GM12878 (cell line): ENCODE results near the gene ABCA10. TPM values are rescaled to one million over a fixed set of nuclear protein-coding genes. Genes with fewer than 3 reads are reported as not detected.

Source experiments
- ATAC-seq: fragments of 200-7000 bp; cut with Tn5 transposase; 3 replicates; pipeline ENCODE4 v1.9.1; 2020; ENCODE audit warnings: mild to moderate bottlenecking, moderate library complexity
- BruUV-seq: library from RNA; stranded (reverse); fragments of 400-500 nt; replicated peaks from 2 replicates; lab custom pipeline; 2021; lab: Mats Ljungman, UMichigan
- CTCF ChIA-PET: fragments of 300-600 bp; sonication (Branson Sonifier 250); formaldehyde crosslinking; extraction: SDS; loops from one replicate; lab custom pipeline; 2021; ENCODE audit warnings: inconsistent platforms; lab: Yijun Ruan, JAX
- POLR2A ChIA-PET: fragments of 350-600 bp; formaldehyde crosslinking; extraction: SDS; loops from one replicate; lab custom pipeline; 2021; ENCODE audit warnings: inconsistent platforms; lab: Charles Lee
- RAD21 ChIA-PET: fragments of 300-600 bp; sonication (Branson Sonifier 250); formaldehyde crosslinking; loops from one replicate; lab custom pipeline; 2023; ENCODE audit warnings: antibody characterized with exemption; ENCODE audit not compliant: unreplicated experiment; lab: Charles Lee
- SMC1A ChIA-PET: fragments of 300-600 bp; sonication (Branson Sonifier 250); formaldehyde crosslinking; loops from one replicate; lab custom pipeline; 2023; ENCODE audit not compliant: unreplicated experiment, uncharacterized antibody; lab: Charles Lee
- DNase-seq: peaks from one replicate; pipeline ENCODE4 v3.0.0-alpha.2; 2011; ENCODE audit warnings: low read depth, low spot score
- FAIRE-seq: peaks from 3 replicates; lab custom pipeline; 2011; peaks lifted over from hg19 to GRCh38; lab: Jason Lieb, UNC
- H2AFZ ChIP-seq: 2 replicates; pipeline ENCODE4 v1.6.0; 2011; ENCODE audit warnings: low read depth, low read length, control low read depth; ENCODE audit not compliant: control insufficient read depth
- H3K27ac ChIP-seq: 2 replicates; pipeline ENCODE4 v1.5.1; 2011; ENCODE audit warnings: control low read depth; ENCODE audit not compliant: control insufficient read depth, insufficient read depth
- H3K27me3 ChIP-seq, 2 experiments: replicated peaks in 1 of 2; 2 replicates each; pipeline versions ENCODE4 v1.6.0 to v1.6.1; 2011; ENCODE audit warnings: low read length in 1 of 2; ENCODE audit not compliant: control insufficient read depth in 2 of 2, insufficient read depth in 2 of 2
- H3K36me3 ChIP-seq, 2 experiments: 2 replicates each; pipeline ENCODE4 v1.5.1; 2011; ENCODE audit warnings: low read length in 1 of 2; ENCODE audit not compliant: control insufficient read depth in 2 of 2, insufficient read depth in 2 of 2
- H3K4me1 ChIP-seq: 2 replicates; pipeline ENCODE4 v1.6.1; 2011; ENCODE audit warnings: mild to moderate bottlenecking, low read length, moderate library complexity, mixed read lengths; ENCODE audit not compliant: control insufficient read depth, insufficient read depth
- H3K4me2 ChIP-seq: 2 replicates; pipeline ENCODE4 v1.6.0; 2011; ENCODE audit warnings: control low read depth; ENCODE audit not compliant: control insufficient read depth, insufficient read depth
- H3K4me3 ChIP-seq: fragments of 200-600 bp; sonication (generic); 2 replicates; pipeline ENCODE4 v1.5.1; 2016
- H3K79me2 ChIP-seq: 2 replicates; pipeline ENCODE4 v1.6.0; 2011; ENCODE audit warnings: low read length; ENCODE audit not compliant: control insufficient read depth, insufficient read depth
- H3K9ac ChIP-seq: 2 replicates; pipeline ENCODE4 v1.8.0; 2011; ENCODE audit warnings: low read length, control low read depth, mixed read lengths; ENCODE audit not compliant: control insufficient read depth, insufficient read depth
- H3K9me3 ChIP-seq: replicated peaks from 3 replicates; pipeline ENCODE4 v1.5.1; 2011; ENCODE audit warnings: mild to moderate bottlenecking, low read length; ENCODE audit not compliant: control insufficient read depth, insufficient read depth
- H4K20me1 ChIP-seq: 2 replicates; pipeline ENCODE4 v1.6.0; 2011; ENCODE audit not compliant: control insufficient read depth, insufficient read depth
- CBX3 ChIP-seq: fragments of 200-600 bp; sonication (generic); IDR thresholded peaks from 2 replicates; pipeline ENCODE4 v1.6.1; 2016; ENCODE audit warnings: low read depth, borderline replicate concordance
- CHD1 ChIP-seq: IDR thresholded peaks from 2 replicates; pipeline ENCODE4 v1.6.1; 2012; ENCODE audit warnings: low read depth, low read length, improper control_type of control experiment
- CHD2 ChIP-seq: IDR thresholded peaks from 2 replicates; pipeline ENCODE4 v1.6.1; 2011; ENCODE audit warnings: low read depth, low read length, improper control_type of control experiment, borderline replicate concordance
- GATAD2B ChIP-seq: fragments of 450-650 bp; conservative IDR thresholded peaks from 2 replicates; pipeline ENCODE4 v1.6.1; 2017; ENCODE audit warnings: low read depth, mild to moderate bottlenecking, moderate library complexity
- JUNB ChIP-seq: IDR thresholded peaks from 2 replicates; pipeline ENCODE4 v1.6.1; 2016; ENCODE audit warnings: antibody characterized with exemption, mild to moderate bottlenecking
- MXI1 ChIP-seq: fragments of 150-350 bp; IDR thresholded peaks from 2 replicates; pipeline ENCODE4 v1.6.1; 2011; ENCODE audit warnings: low read depth, mild to moderate bottlenecking, inconsistent platforms, low read length, improper control_type of control experiment
- MYC ChIP-seq: IDR thresholded peaks from 2 replicates; pipeline ENCODE4 v1.6.1; 2011; ENCODE audit warnings: mild to moderate bottlenecking, low read length, moderate library complexity, inconsistent platforms; ENCODE audit not compliant: insufficient read depth, insufficient replicate concordance, insufficient read length, severe bottlenecking
- PAX8 ChIP-seq: fragments of 450-650 bp; IDR thresholded peaks from 2 replicates; pipeline ENCODE4 v1.6.1; 2017; ENCODE audit warnings: mild to moderate bottlenecking, moderate library complexity
- POLR2A ChIP-seq: IDR thresholded peaks from 2 replicates; pipeline ENCODE4 v1.6.1; 2011; ENCODE audit warnings: low read depth, mild to moderate bottlenecking, low read length
- SIN3A ChIP-seq: IDR thresholded peaks from 2 replicates; pipeline ENCODE4 v1.6.1; 2012; ENCODE audit warnings: low read depth, low read length, improper control_type of control experiment
- SMC3 ChIP-seq: IDR thresholded peaks from 2 replicates; pipeline ENCODE4 v1.6.1; 2011; ENCODE audit warnings: low read length, improper control_type of control experiment, borderline replicate concordance
- SPI1 ChIP-seq: IDR thresholded peaks from 2 replicates; pipeline ENCODE4 v1.6.1; 2011; ENCODE audit warnings: low read depth, mild to moderate bottlenecking, low read length, moderate library complexity, borderline replicate concordance; ENCODE audit not compliant: insufficient read depth
- TCF3 ChIP-seq: IDR thresholded peaks from 2 replicates; pipeline ENCODE4 v1.6.1; 2012; ENCODE audit warnings: low read depth, mild to moderate bottlenecking, low read length, borderline replicate concordance; ENCODE audit not compliant: insufficient read depth
- WRNIP1 ChIP-seq: IDR thresholded peaks from 2 replicates; pipeline ENCODE4 v1.6.1; 2011; ENCODE audit warnings: low read depth, low read length, improper control_type of control experiment, borderline replicate concordance
- ZNF384 ChIP-seq: IDR thresholded peaks from 2 replicates; pipeline ENCODE4 v1.6.1; 2012; ENCODE audit warnings: low read depth, mild to moderate bottlenecking, low read length, improper control_type of control experiment, borderline replicate concordance
- in situ Hi-C: fragments of 300-500 bp; cut with MboI; formaldehyde crosslinking; loops from 9 replicates; pipeline ENCODE4 v1.14.3; 2018; ENCODE audit warnings: mixed read lengths
- intact Hi-C: fragments of 100-400 bp; cut with micrococcal nuclease; formaldehyde crosslinking; loops from one replicate; pipeline ENCODE4 v1.14.2; 2022; ENCODE audit not compliant: unreplicated experiment
- polyA plus RNA-seq, 11 experiments: library from polyadenylated mRNA; depleted of rRNA in 4 of 11; unstranded in 6 of 11; stranded (reverse) in 5 of 11; fragments of >200 nt; fragmentation: Nextera tagmentation in 4 of 11; fragmentation: Illumina TruSeq in 1 of 11; extraction: Ambion mirVana in 4 of 11; extraction: Trizol in 1 of 11; gene quantifications; 1 replicate in 1 of 11; 2 replicates in 10 of 11; pipeline versions ENCODE4 v1.2.1 to v1.2.3, GENCODE V29; 2011 to 2016; ENCODE audit warnings: inconsistent platforms in 2 of 11, missing spikeins in 2 of 11, low read depth in 1 of 11
- total RNA-seq, 4 experiments: library from RNA; depleted of rRNA in 3 of 4; stranded (reverse); fragments of >200 nt in 3 of 4; fragmentation: Illumina TruSeq in 1 of 4; extraction: Trizol in 1 of 4; gene quantifications; 2 replicates each; pipeline versions ENCODE4 v1.2.1 to v1.2.3, GENCODE V29; 2013 to 2021
- TF ChIP-seq, protein P1 (sequence below): IDR thresholded peaks from 2 replicates; pipeline ENCODE4 v1.6.1; 2011; ENCODE audit warnings: low read depth, mild to moderate bottlenecking, low read length, moderate library complexity, borderline replicate concordance; ENCODE audit errors: extremely low read depth
- TF ChIP-seq, protein P2 (sequence below): fragments of 450-650 bp; IDR thresholded peaks from 2 replicates; pipeline ENCODE4 v1.6.1; 2014; ENCODE audit warnings: mild to moderate bottlenecking
- TF ChIP-seq, protein P3 (sequence below): IDR thresholded peaks from 2 replicates; pipeline ENCODE4 v1.6.1; 2011; ENCODE audit warnings: mild to moderate bottlenecking, low read depth, low read length, moderate library complexity; ENCODE audit not compliant: insufficient replicate concordance
- TF ChIP-seq, protein P4 (sequence below): fragments of 450-650 bp; formaldehyde crosslinking; IDR thresholded peaks from 2 replicates; pipeline ENCODE4 v1.4.0; 2022; ENCODE audit warnings: mild to moderate bottlenecking, moderate library complexity

ABCA10 gene
- total and polyA plus RNA-seq, 10 of the 15 experiments (the other 5 are each of a cell fraction or from before 2014, with no cell fraction given), result 0.33 to 3.0 (median 0.83) TPM

DNA sequence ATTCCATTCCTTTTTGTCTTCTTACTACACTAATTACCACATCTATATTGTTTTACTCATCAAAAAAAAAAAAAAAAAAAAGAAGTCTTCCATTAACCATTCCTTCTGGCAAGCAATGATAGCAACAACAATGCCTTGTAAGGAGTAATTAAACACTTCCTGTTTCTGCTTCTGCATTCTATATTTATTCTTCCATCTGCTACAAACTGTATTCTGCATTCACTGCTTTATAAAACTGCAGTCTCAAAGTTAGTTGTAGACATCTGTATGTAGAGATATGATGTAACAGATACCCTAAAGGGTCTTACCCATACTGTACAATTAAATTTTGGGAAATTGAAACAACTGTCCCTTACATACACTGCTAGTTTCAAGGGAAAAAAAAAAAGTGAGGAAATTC, 58.2 kb downstream of the ABCA10 start:
- Histone ChIP-seq H2AFZ (no peak overlapping the region), H3K4me3 (no peak overlapping the region), H3K4me2 (no peak overlapping the region), H3K79me2 (no peaks in the 10 kb centered on the region), H3K4me1 (no peaks in the 10 kb centered on the region), H4K20me1 (no peaks in the 10 kb centered on the region), H3K9me3 (no peaks in the 10 kb centered on the region), H3K36me3 (no peaks in the 10 kb centered on the region), H3K27ac (no peak overlapping the region), H3K27me3 (no peaks in the 10 kb centered on the region), H3K9ac (no peak overlapping the region)
- ATAC-seq (no peak), DNase-seq (no peak), FAIRE-seq (no peak)
- ChIA-PET SMC1A (interaction anchor here (1.6 kb wide), 1 partner anchor 10 kb away, joined by 3 read pairs; no protein-coding TSS in a partner anchor), POLR2A (no interaction called here), RAD21 (interaction anchor here (0.9 kb wide), 1 partner anchor 439 kb away, joined by 3 read pairs; no protein-coding TSS in a partner anchor), CTCF (no interaction called here)
- in situ Hi-C loops (no loop called here), intact Hi-C loops (no loop called here)
- TF ChIP-seq ZNF384, result no peak
- TF ChIP-seq WRNIP1, result no peak
- TF ChIP-seq, protein P1, sequence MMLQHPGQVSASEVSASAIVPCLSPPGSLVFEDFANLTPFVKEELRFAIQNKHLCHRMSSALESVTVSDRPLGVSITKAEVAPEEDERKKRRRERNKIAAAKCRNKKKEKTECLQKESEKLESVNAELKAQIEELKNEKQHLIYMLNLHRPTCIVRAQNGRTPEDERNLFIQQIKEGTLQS, result no peak
- no peak for TF ChIP-seq MYC
- TF ChIP-seq GATAD2B, result no peak
- TF ChIP-seq CHD1, result no peak
- TF ChIP-seq CBX3, result no peak
- no peak for TF ChIP-seq SPI1
- no peak for TF ChIP-seq POLR2A
- TF ChIP-seq, protein P2, sequence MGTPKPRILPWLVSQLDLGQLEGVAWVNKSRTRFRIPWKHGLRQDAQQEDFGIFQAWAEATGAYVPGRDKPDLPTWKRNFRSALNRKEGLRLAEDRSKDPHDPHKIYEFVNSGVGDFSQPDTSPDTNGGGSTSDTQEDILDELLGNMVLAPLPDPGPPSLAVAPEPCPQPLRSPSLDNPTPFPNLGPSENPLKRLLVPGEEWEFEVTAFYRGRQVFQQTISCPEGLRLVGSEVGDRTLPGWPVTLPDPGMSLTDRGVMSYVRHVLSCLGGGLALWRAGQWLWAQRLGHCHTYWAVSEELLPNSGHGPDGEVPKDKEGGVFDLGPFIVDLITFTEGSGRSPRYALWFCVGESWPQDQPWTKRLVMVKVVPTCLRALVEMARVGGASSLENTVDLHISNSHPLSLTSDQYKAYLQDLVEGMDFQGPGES, result no peak
- TF ChIP-seq MXI1, result no peak
- no peak for TF ChIP-seq SIN3A
- TF ChIP-seq, protein P3, sequence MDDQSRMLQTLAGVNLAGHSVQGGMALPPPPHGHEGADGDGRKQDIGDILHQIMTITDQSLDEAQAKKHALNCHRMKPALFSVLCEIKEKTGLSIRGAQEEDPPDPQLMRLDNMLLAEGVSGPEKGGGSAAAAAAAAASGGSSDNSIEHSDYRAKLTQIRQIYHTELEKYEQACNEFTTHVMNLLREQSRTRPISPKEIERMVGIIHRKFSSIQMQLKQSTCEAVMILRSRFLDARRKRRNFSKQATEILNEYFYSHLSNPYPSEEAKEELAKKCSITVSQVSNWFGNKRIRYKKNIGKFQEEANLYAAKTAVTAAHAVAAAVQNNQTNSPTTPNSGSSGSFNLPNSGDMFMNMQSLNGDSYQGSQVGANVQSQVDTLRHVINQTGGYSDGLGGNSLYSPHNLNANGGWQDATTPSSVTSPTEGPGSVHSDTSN, result no peak
- TF ChIP-seq, protein P4, sequence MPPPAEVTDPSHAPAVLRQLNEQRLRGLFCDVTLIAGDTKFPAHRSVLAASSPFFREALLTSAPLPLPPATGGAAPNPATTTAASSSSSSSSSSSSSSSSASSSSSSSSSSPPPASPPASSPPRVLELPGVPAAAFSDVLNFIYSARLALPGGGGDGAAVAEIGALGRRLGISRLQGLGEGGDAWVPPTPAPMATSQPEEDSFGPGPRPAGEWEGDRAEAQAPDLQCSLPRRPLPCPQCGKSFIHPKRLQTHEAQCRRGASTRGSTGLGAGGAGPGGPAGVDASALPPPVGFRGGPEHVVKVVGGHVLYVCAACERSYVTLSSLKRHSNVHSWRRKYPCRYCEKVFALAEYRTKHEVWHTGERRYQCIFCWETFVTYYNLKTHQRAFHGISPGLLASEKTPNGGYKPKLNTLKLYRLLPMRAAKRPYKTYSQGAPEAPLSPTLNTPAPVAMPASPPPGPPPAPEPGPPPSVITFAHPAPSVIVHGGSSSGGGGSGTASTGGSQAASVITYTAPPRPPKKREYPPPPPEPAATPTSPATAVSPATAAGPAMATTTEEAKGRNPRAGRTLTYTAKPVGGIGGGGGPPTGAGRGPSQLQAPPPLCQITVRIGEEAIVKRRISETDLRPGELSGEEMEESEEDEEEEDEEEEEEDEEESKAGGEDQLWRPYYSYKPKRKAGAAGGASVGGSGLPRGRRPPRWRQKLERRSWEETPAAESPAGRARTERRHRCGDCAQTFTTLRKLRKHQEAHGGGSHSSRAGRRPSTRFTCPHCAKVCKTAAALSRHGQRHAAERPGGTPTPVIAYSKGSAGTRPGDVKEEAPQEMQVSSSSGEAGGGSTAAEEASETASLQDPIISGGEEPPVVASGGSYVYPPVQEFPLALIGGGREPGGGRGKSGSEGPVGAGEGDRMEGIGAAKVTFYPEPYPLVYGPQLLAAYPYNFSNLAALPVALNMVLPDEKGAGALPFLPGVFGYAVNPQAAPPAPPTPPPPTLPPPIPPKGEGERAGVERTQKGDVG (CRISPR knock-in tag), result no peak
- TF ChIP-seq SMC3, result no peak
- TF ChIP-seq JUNB, result no peak
- no peak for TF ChIP-seq PAX8
- no peak for TF ChIP-seq TCF3
- no peak for TF ChIP-seq CHD2
- BruUV-seq, result no TSS peak
